Natural killer cell (primary cell): ENCODE results near the gene TSSK2. TPM values are rescaled to one million over a fixed set of nuclear protein-coding genes. Genes with fewer than 3 reads are reported as not detected.

ENCODE experiments used
- ATAC-seq, 3 donors: fragments of 150-1000 bp in 2 of 3; fragments of 200-7000 bp in 1 of 3; cut with Tn5 transposase; 1 replicate in 1 of 3; 2 replicates in 2 of 3; pipeline ENCODE4 v1.10.0; 2021; ENCODE audit warnings: mild to moderate bottlenecking in 2 of 3, moderate library complexity in 2 of 3
- DNase-seq, 2 donors: peaks; one replicate each; pipeline versions ENCODE4 v3.0.0 to v3.0.0-alpha.2; 2013 to 2021; ENCODE audit warnings: mixed read lengths in 1 of 2
- H3K27ac ChIP-seq: one replicate; pipeline ENCODE4 v1.5.1; 2013; ENCODE audit warnings: mild to moderate bottlenecking, low read length
- H3K27me3 ChIP-seq: one replicate; pipeline ENCODE4 v1.6.1; 2013; ENCODE audit warnings: low read length; ENCODE audit not compliant: control insufficient read depth, insufficient read depth
- H3K36me3 ChIP-seq: one replicate; pipeline ENCODE4 v1.6.1; 2013; ENCODE audit warnings: low read length; ENCODE audit not compliant: control insufficient read depth, insufficient read depth
- H3K4me1 ChIP-seq: one replicate; pipeline ENCODE4 v1.6.1; 2013; ENCODE audit warnings: low read length; ENCODE audit not compliant: control insufficient read depth, insufficient read depth
- H3K4me3 ChIP-seq: one replicate; pipeline ENCODE4 v1.5.1; 2013; ENCODE audit warnings: low read length
- H3K9me3 ChIP-seq: one replicate; pipeline ENCODE4 v1.6.1; 2013; ENCODE audit warnings: low read length; ENCODE audit not compliant: control insufficient read depth, insufficient read depth
- H3K27ac Mint-ChIP-seq, 2 donors: one replicate each; pipeline ENCODE4 v1.8.0; 2022; ENCODE audit warnings: mild to moderate bottlenecking in 2 of 2, mixed read lengths in 2 of 2, moderate library complexity in 1 of 2
- H3K27me3 Mint-ChIP-seq, 2 donors: one replicate each; pipeline ENCODE4 v1.8.0; 2022; ENCODE audit warnings: low read depth in 2 of 2, mixed read lengths in 2 of 2
- H3K36me3 Mint-ChIP-seq: one replicate; pipeline ENCODE4 v1.8.0; 2022; ENCODE audit warnings: mixed read lengths
- H3K4me1 Mint-ChIP-seq, 2 donors: one replicate each; pipeline ENCODE4 v1.8.0; 2022; ENCODE audit warnings: mixed read lengths in 2 of 2
- H3K4me3 Mint-ChIP-seq: one replicate; pipeline ENCODE4 v1.8.0; 2022; ENCODE audit warnings: mild to moderate bottlenecking, moderate library complexity, mixed read lengths
- H3K9me3 Mint-ChIP-seq, 2 donors: one replicate each; pipeline ENCODE4 v1.8.0; 2022; ENCODE audit warnings: mixed read lengths in 2 of 2
- WGBS: methylation state at CpG from one replicate; pipeline ENCODE4 v1.1.7; 2013; ENCODE audit warnings: missing lambda C conversion rate; ENCODE audit not compliant: insufficient coverage; 5-methylcytosine and 5-hydroxymethylcytosine counted together
- intact Hi-C: fragments of 100-400 bp; cut with micrococcal nuclease; formaldehyde crosslinking; loops from one replicate; pipeline ENCODE4 v1.14.2; 2022
- total RNA-seq, 4 donors: library from RNA; stranded (reverse); fragments of 120-200 nt in 1 of 4; gene quantifications; one replicate each; pipeline versions ENCODE4 v1.2.3 to v1.2.4, GENCODE V29; 2013 to 2022
- TF ChIP-seq, protein P1 (sequence below): fragments of 200-600 bp; IDR thresholded peaks from one replicate; pipeline ENCODE4 v1.8.0; 2022; ENCODE audit warnings: antibody characterized with exemption

The TSSK2 gene
- total RNA-seq, 3 donors from 2014 or later (not counting 1 experiment from before 2014, with no cell fraction given): not detected

GRCh38 chr22:19132153-19132552 lies 1.0 kb downstream of the TSSK2 start:
- Histone ChIP-seq H3K4me1 (no peaks in the 10 kb centered on the region), H3K36me3 (peaks cover 31% of the 10 kb centered on the region), H3K27ac (no peak overlapping the region), H3K4me3 (no peak overlapping the region), H3K9me3 (no peaks in the 10 kb centered on the region), H3K27me3 (no peaks in the 10 kb centered on the region)
- Mint-ChIP-seq H3K27me3 (no peaks in the 10 kb centered on the region), H3K27ac (no peak overlapping the region), H3K4me3 (no peak overlapping the region), H3K4me1 (peaks cover 0 to 13% of the 10 kb centered on the region in 2 donors), H3K9me3 (no peaks in the 10 kb centered on the region), H3K36me3 (no peaks in the 10 kb centered on the region)
- intact Hi-C loops: no loop called here
- ATAC-seq (no peak), DNase-seq (no peak)
- 91% methylated on average over 20 of the region's 20 CpGs for WGBS
- TF ChIP-seq, protein P1, sequence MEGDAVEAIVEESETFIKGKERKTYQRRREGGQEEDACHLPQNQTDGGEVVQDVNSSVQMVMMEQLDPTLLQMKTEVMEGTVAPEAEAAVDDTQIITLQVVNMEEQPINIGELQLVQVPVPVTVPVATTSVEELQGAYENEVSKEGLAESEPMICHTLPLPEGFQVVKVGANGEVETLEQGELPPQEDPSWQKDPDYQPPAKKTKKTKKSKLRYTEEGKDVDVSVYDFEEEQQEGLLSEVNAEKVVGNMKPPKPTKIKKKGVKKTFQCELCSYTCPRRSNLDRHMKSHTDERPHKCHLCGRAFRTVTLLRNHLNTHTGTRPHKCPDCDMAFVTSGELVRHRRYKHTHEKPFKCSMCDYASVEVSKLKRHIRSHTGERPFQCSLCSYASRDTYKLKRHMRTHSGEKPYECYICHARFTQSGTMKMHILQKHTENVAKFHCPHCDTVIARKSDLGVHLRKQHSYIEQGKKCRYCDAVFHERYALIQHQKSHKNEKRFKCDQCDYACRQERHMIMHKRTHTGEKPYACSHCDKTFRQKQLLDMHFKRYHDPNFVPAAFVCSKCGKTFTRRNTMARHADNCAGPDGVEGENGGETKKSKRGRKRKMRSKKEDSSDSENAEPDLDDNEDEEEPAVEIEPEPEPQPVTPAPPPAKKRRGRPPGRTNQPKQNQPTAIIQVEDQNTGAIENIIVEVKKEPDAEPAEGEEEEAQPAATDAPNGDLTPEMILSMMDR: no peak

DNA sequence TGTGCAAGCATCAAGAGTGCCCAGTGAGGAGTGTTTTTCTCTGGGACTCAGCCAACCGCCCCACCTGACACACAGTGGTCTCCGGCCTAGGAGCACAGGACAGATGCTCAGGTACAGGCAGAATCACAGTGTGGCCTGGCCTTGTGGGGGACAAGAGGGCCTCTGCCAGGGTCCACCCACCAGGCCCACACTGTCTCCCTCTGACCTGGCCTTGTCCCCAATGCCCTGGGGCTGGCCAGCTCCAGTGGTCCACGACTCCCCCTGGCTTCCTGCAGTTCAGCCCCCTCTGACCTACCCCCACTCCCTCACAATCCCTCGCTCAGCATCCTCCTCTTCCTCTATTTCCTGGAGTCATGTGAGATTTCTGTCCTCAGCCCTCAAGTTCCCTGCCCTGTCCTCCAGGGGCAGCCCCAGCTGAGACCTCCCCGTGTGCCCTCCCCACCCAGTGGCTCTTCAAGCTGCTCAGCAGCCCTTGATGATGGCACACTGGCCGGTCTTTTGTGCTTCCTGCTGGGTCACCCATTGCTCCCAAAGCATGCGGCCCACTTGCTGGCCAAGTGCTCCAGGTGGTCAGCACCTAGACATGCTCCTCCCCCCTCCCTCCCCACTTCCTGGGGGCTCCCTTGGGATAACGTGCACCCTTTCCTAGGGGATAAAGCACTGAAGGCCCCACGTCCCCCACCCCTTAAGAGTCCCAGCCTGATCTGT lies 1.7 kb downstream of the TSSK2 start:
- intact Hi-C loops: no loop called here
- Mint-ChIP-seq H3K36me3 (no peaks in the 10 kb centered on the region), H3K9me3 (no peaks in the 10 kb centered on the region), H3K4me3 (no peak overlapping the region), H3K4me1 (peaks cover 0 to 13% of the 10 kb centered on the region in 2 donors), H3K27ac (peak overlapping the region in 1 of 2 donors; percentile 59), H3K27me3 (no peaks in the 10 kb centered on the region)
- H3K4me1 ChIP-seq: no peaks in the 10 kb centered on the region
- no peak overlapping the region for H3K4me3 ChIP-seq
- DNase-seq: no peak
- ATAC-seq: peak in 1 of 3 donors; percentile 12
- no peak overlapping the region for H3K27ac ChIP-seq
- no peaks in the 10 kb centered on the region for H3K27me3 ChIP-seq
- TF ChIP-seq, protein P1: no peak
- H3K36me3 ChIP-seq: peaks cover 37% of the 10 kb centered on the region
- no peaks in the 10 kb centered on the region for H3K9me3 ChIP-seq
- WGBS: 91% methylated on average over 9 of the region's 9 CpGs

DNA sequence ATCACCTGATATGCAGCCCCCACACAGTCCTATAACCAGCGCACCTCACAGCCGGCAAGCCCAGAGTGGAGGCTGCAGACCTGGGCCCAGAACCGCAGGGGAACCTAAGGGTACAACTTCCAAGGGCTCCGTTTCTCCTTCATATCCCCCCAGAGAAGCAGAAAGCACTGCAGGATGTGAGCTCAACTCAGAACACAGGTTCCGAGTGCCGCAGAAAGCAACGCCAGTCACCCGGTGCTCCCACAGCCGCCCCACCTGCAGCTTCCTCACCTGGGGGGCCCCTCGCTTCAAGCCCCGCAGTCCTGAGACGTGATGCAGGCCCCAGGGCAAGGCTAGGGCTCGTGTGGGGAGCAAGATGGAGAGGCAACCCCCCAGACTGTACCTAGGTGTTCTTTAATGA lies 2.5 kb downstream of the TSSK2 start:
- no peak overlapping the region for H3K4me3 ChIP-seq
- WGBS: 95% methylated on average over 13 of the region's 13 CpGs
- peaks cover 0 to 13% of the 10 kb centered on the region in 2 donors for H3K4me1 Mint-ChIP-seq
- peaks cover 44% of the 10 kb centered on the region for H3K36me3 ChIP-seq
- TF ChIP-seq, protein P1: no peak
- H3K4me3 Mint-ChIP-seq: no peak overlapping the region
- no peak overlapping the region for H3K27ac ChIP-seq
- H3K4me1 ChIP-seq: no peaks in the 10 kb centered on the region
- H3K9me3 Mint-ChIP-seq: no peaks in the 10 kb centered on the region
- H3K27me3 Mint-ChIP-seq: no peaks in the 10 kb centered on the region
- peak in 1 of 3 donors; percentile 2 for ATAC-seq
- peak overlapping the region in 1 of 2 donors; percentile 59 for H3K27ac Mint-ChIP-seq
- intact Hi-C loops: no loop called here
- H3K27me3 ChIP-seq: no peaks in the 10 kb centered on the region
- no peak for DNase-seq
- no peaks in the 10 kb centered on the region for H3K9me3 ChIP-seq
- H3K36me3 Mint-ChIP-seq: no peaks in the 10 kb centered on the region
